ENCODE results near the gene GRK2. TPM values are rescaled to one million over a fixed set of nuclear protein-coding genes. Genes with fewer than 3 reads are reported as not detected.

GRK2 gene
- total RNA-seq, 1 experiment from 2014 or later, result 49.7 TPM

GRCh38 chr11:67289651-67290479 lies 23.6 kb downstream of the GRK2 start:
- Histone ChIP-seq H3K27ac (peak overlapping the region; percentile 13; the same call in 1 of the 2 replicates), H3K4me3 (peak overlapping the region; percentile 91), H3K27me3 (no peaks in the 10 kb centered on the region), H3K4me1 (peaks cover 7% of the 10 kb centered on the region), H3K9me3 (replicated peaks) (no peaks in the 10 kb centered on the region), H3K36me3 (peaks cover 24% of the 10 kb centered on the region)
- peak in 1 of 2 experiments; percentile 31 for DNase-seq

GRCh38 chr11:67290801-67291200 lies 24.5 kb downstream of the GRK2 start:
- Histone ChIP-seq H3K4me3 (no peak overlapping the region), H3K36me3 (peaks cover 33% of the 10 kb centered on the region), H3K27me3 (no peaks in the 10 kb centered on the region), H3K9me3 (replicated peaks) (peaks cover 6% of the 10 kb centered on the region; the same call in 1 of the 2 replicates), H3K27ac (no peak overlapping the region), H3K4me1 (peaks cover 7% of the 10 kb centered on the region)
- DNase-seq, result no peak

- Histone ChIP-seq H3K9me3 (replicated peaks) (peaks cover 7% of the 10 kb centered on the region; the same call in 1 of the 2 replicates), H3K27ac (no peak overlapping the region), H3K27me3 (no peaks in the 10 kb centered on the region), H3K4me1 (peaks cover 7% of the 10 kb centered on the region), H3K4me3 (no peak overlapping the region), H3K36me3 (peaks cover 38% of the 10 kb centered on the region)
- no peak for DNase-seq
Observed at GRCh38 chr11:67291481-67292381, 25.5 kb downstream of the GRK2 start.

- Histone ChIP-seq H3K27me3 (no peaks in the 10 kb centered on the region), H3K4me1 (peaks cover 4% of the 10 kb centered on the region), H3K27ac (no peak overlapping the region), H3K9me3 (replicated peaks) (peaks cover 7% of the 10 kb centered on the region; the same call in 1 of the 2 replicates), H3K4me3 (no peak overlapping the region), H3K36me3 (peaks cover 44% of the 10 kb centered on the region)
- DNase-seq, result no peak
Observed at GRCh38 chr11:67292671-67293070, 26.4 kb downstream of the GRK2 start.

GRCh38 chr11:67293090-67293489 lies 26.8 kb downstream of the GRK2 start:
- peaks cover 45% of the 10 kb centered on the region for H3K36me3 ChIP-seq
- H3K27ac ChIP-seq, result no peak overlapping the region
- no peaks in the 10 kb centered on the region; the same call in 1 of the 2 replicates for H3K4me1 ChIP-seq
- H3K27me3 ChIP-seq, result no peaks in the 10 kb centered on the region
- H3K9me3 ChIP-seq (replicated peaks), result peaks cover 7% of the 10 kb centered on the region; the same call in 1 of the 2 replicates
- H3K4me3 ChIP-seq, result no peak overlapping the region
- DNase-seq, result no peak

- Histone ChIP-seq H3K9me3 (replicated peaks) (peaks cover 7% of the 10 kb centered on the region; the same call in 1 of the 2 replicates), H3K36me3 (peaks cover 48% of the 10 kb centered on the region), H3K27me3 (no peaks in the 10 kb centered on the region), H3K4me1 (no peaks in the 10 kb centered on the region), H3K4me3 (no peak overlapping the region), H3K27ac (no peak overlapping the region)
- peak in 1 of 2 experiments; percentile 24 for DNase-seq
Observed at GRCh38 chr11:67295846-67296245, 29.6 kb downstream of the GRK2 start.

GRCh38 chr11:67298786-67299185 lies 32.5 kb downstream of the GRK2 start:
- peaks cover 7% of the 10 kb centered on the region; the same call in 1 of the 2 replicates for H3K9me3 ChIP-seq (replicated peaks)
- peaks cover 15% of the 10 kb centered on the region for H3K4me1 ChIP-seq
- H3K27ac ChIP-seq, result no peak overlapping the region
- H3K27me3 ChIP-seq, result no peaks in the 10 kb centered on the region
- no peak for DNase-seq
- H3K36me3 ChIP-seq, result peaks cover 40% of the 10 kb centered on the region; the same call in 1 of the 2 replicates
- H3K4me3 ChIP-seq, result no peak overlapping the region

GRCh38 chr11:67299471-67300191 lies 33.4 kb downstream of the GRK2 start:
- Histone ChIP-seq H3K36me3 (peaks cover 38% of the 10 kb centered on the region; the same call in 1 of the 2 replicates), H3K4me3 (no peak overlapping the region), H3K27me3 (no peaks in the 10 kb centered on the region), H3K4me1 (peaks cover 15% of the 10 kb centered on the region), H3K27ac (no peak overlapping the region), H3K9me3 (replicated peaks) (peaks cover 7% of the 10 kb centered on the region; the same call in 1 of the 2 replicates)
- no peak for DNase-seq

- no peak overlapping the region for H3K27ac ChIP-seq
- no peaks in the 10 kb centered on the region for H3K27me3 ChIP-seq
- peaks cover 15% of the 10 kb centered on the region for H3K4me1 ChIP-seq
- H3K9me3 ChIP-seq (replicated peaks), result peaks cover 7% of the 10 kb centered on the region; the same call in 1 of the 2 replicates
- peaks cover 31% of the 10 kb centered on the region; the same call in 1 of the 2 replicates for H3K36me3 ChIP-seq
- no peak overlapping the region for H3K4me3 ChIP-seq
- DNase-seq, result no peak
Observed at GRCh38 chr11:67300256-67300755, 34.0 kb downstream of the GRK2 start.

GRCh38 chr11:67300756-67301312 lies 34.6 kb downstream of the GRK2 start:
- H3K4me1 ChIP-seq, result peaks cover 15% of the 10 kb centered on the region
- no peak overlapping the region for H3K27ac ChIP-seq
- DNase-seq, result no peak
- H3K9me3 ChIP-seq (replicated peaks), result peaks cover 1% of the 10 kb centered on the region; the same call in 1 of the 2 replicates
- H3K36me3 ChIP-seq, result peaks cover 26% of the 10 kb centered on the region; the same call in 1 of the 2 replicates
- no peaks in the 10 kb centered on the region for H3K27me3 ChIP-seq
- H3K4me3 ChIP-seq, result no peak overlapping the region

GRCh38 chr11:67301313-67301921 lies 35.1 kb downstream of the GRK2 start:
- no peaks in the 10 kb centered on the region for H3K9me3 ChIP-seq (replicated peaks)
- H3K36me3 ChIP-seq, result peaks cover 20% of the 10 kb centered on the region; the same call in 1 of the 2 replicates
- DNase-seq, result no peak
- H3K4me3 ChIP-seq, result no peak overlapping the region
- peaks cover 15% of the 10 kb centered on the region for H3K4me1 ChIP-seq
- H3K27ac ChIP-seq, result peak overlapping the region; percentile 38
- no peaks in the 10 kb centered on the region for H3K27me3 ChIP-seq

GRCh38 chr11:67301951-67302516 lies 35.8 kb downstream of the GRK2 start:
- peaks cover 14% of the 10 kb centered on the region; the same call in 1 of the 2 replicates for H3K36me3 ChIP-seq
- peak overlapping the region; percentile 38 for H3K27ac ChIP-seq
- peak; percentile 93 to 94 for DNase-seq

GRCh38 chr11:67302571-67303131 lies 36.4 kb downstream of the GRK2 start:
- Histone ChIP-seq H3K4me3 (peak overlapping the region; percentile 61), H3K4me1 (peaks cover 15% of the 10 kb centered on the region), H3K9me3 (replicated peaks) (no peaks in the 10 kb centered on the region), H3K27ac (peak overlapping the region; percentile 38), H3K27me3 (no peaks in the 10 kb centered on the region), H3K36me3 (peaks cover 11% of the 10 kb centered on the region; the same call in 1 of the 2 replicates)
- no peak for DNase-seq

More at GRCh38 chr11:67301951-67302516, 35.8 kb downstream of the GRK2 start:
- no peak overlapping the region for H3K4me3 ChIP-seq
- H3K4me1 ChIP-seq, result peaks cover 15% of the 10 kb centered on the region
- H3K9me3 ChIP-seq (replicated peaks), result no peaks in the 10 kb centered on the region
- no peaks in the 10 kb centered on the region for H3K27me3 ChIP-seq
